GM13976 (cell line): ENCODE data around the gene PYY.
"Not testable (repeated sequence)": the region's sequence is repeated elsewhere in the genome, so short reads cannot be mapped to it uniquely, and the experiment has no call there.

Experiments used
- DNase-seq: peaks from one replicate; pipeline ENCODE4 v3.0.0; 2012; ENCODE audit warnings: low spot score
- in situ Hi-C: fragments of 300-500 bp; cut with MboI; formaldehyde crosslinking; loops from one replicate; pipeline ENCODE4 v1.12.0; 2022; ENCODE audit warnings: low sequenced_read_pairs, mixed read lengths, inconsistent platforms; ENCODE audit not compliant: unreplicated experiment
- TF ChIP-seq, protein P1 (sequence below): IDR thresholded peaks from 2 replicates; pipeline ENCODE4 v1.5.1; 2012; ENCODE audit warnings: borderline replicate concordance, mild to moderate bottlenecking; ENCODE audit not compliant: insufficient read depth; ENCODE audit errors: extremely low read depth, missing control alignments, control extremely low read depth

PYY gene

GRCh38 chr17:43998552-43998951, 44.8 kb upstream of the PYY start:
- DNase-seq: no peak
- TF ChIP-seq, protein P1, sequence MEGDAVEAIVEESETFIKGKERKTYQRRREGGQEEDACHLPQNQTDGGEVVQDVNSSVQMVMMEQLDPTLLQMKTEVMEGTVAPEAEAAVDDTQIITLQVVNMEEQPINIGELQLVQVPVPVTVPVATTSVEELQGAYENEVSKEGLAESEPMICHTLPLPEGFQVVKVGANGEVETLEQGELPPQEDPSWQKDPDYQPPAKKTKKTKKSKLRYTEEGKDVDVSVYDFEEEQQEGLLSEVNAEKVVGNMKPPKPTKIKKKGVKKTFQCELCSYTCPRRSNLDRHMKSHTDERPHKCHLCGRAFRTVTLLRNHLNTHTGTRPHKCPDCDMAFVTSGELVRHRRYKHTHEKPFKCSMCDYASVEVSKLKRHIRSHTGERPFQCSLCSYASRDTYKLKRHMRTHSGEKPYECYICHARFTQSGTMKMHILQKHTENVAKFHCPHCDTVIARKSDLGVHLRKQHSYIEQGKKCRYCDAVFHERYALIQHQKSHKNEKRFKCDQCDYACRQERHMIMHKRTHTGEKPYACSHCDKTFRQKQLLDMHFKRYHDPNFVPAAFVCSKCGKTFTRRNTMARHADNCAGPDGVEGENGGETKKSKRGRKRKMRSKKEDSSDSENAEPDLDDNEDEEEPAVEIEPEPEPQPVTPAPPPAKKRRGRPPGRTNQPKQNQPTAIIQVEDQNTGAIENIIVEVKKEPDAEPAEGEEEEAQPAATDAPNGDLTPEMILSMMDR: no peak
- in situ Hi-C loops: loop anchor here (10.0 kb wide), 2 partner anchors 54 to 114 kb away; partner anchors contain the start of gene PPY

- in situ Hi-C loops: loop anchor here (10.0 kb wide), 2 partner anchors 52 to 112 kb away; partner anchors contain the start of gene PPY
- DNase-seq: not testable (repeated sequence)
These were observed 43.4 kb upstream of the PYY start for GRCh38 chr17:43997180-43997579.

DNA sequence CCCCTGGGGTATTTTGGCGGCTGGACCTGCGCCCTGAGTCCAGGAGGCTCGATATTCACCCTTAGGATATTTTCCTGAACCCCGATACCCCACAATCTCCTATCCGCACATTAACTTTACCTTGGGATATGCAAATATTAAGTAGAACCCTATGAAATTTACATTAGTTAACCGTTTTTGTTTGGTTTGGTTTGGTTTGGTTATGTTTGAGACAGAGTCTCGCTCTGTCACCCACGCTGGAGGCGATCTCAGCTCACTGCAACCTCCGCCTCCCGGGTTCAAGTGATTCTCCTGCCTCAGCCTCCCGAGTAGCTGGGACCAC, 41.4 kb upstream of the PYY start:
- in situ Hi-C loops: loop anchor here (10.0 kb wide), 2 partner anchors 50 to 110 kb away; partner anchors contain the start of gene PPY

GRCh38 chr17:43994272-43995149, 40.8 kb upstream of the PYY start:
- TF ChIP-seq, protein P1: peak; percentile 72
- in situ Hi-C loops: loop anchor here (10.0 kb wide), 2 partner anchors 50 to 110 kb away; partner anchors contain the start of gene PPY
- peak; percentile 82 for DNase-seq

More for the DNA sequence above, 41.4 kb upstream of the PYY start:
- TF ChIP-seq, protein P1: no peak
- no peak for DNase-seq

- no peak for DNase-seq
- TF ChIP-seq, protein P1: no peak
- in situ Hi-C loops: loop anchor here (10.0 kb wide), 2 partner anchors 48 to 108 kb away; partner anchors contain the start of gene PPY
These were observed 38.9 kb upstream of the PYY start for GRCh38 chr17:43992641-43993040.

GRCh38 chr17:43988301-43988700, 34.6 kb upstream of the PYY start:
- no peak for DNase-seq
- TF ChIP-seq, protein P1: no peak
- in situ Hi-C loops: no loop called here
